K562 (cell line): ENCODE data around the gene KCNJ11. TPM values are rescaled to one million over a fixed set of nuclear protein-coding genes. Genes with fewer than 3 reads are reported as not detected.

ENCODE experiments used
- CBX3 ChIP-seq, 2 experiments: IDR thresholded peaks; 1 replicate in 1 of 2; 2 replicates in 1 of 2; pipeline ENCODE4 v1.6.1; 2012; ENCODE audit warnings: inconsistent platforms in 2 of 2, low read length in 2 of 2, borderline replicate concordance in 1 of 2, control low read depth in 1 of 2
- HDAC1 ChIP-seq, 2 experiments: fragments of 450-650 bp; IDR thresholded peaks; 2 replicates each; pipeline ENCODE4 v1.6.1; 2016 to 2017; ENCODE audit warnings: inconsistent platforms in 1 of 2, mild to moderate bottlenecking in 1 of 2, moderate library complexity in 1 of 2
- HNRNPH1 ChIP-seq: fragments of 200-400 bp; formaldehyde crosslinking; optimal IDR thresholded peaks from 2 replicates; pipeline ENCODE3; 2017; ENCODE audit warnings: low read depth, mild to moderate bottlenecking, low read length, moderate library complexity
- IRF2 ChIP-seq: sonication (generic); formaldehyde crosslinking; IDR thresholded peaks from 2 replicates; pipeline ENCODE4 v1.8.1; 2022; ENCODE audit warnings: mild to moderate bottlenecking, missing genetic modification reagents
- MCM2 ChIP-seq: fragments of 450-650 bp; IDR thresholded peaks from 2 replicates; pipeline ENCODE4 v1.6.1; 2017; ENCODE audit warnings: low read depth, mild to moderate bottlenecking
- OTX1 ChIP-seq: fragments of 450-650 bp; formaldehyde crosslinking; IDR thresholded peaks from 2 replicates; pipeline ENCODE4 v1.4.0; 2022; ENCODE audit warnings: mild to moderate bottlenecking
- POLR2AphosphoS5 ChIP-seq: IDR thresholded peaks from 2 replicates; pipeline ENCODE4 v1.6.1; 2011; ENCODE audit warnings: mild to moderate bottlenecking, low read depth, low read length, moderate library complexity; ENCODE audit not compliant: control insufficient read depth, insufficient read depth
- PTTG1 ChIP-seq: fragments of 450-650 bp; IDR thresholded peaks from 2 replicates; pipeline ENCODE4 v1.6.1; 2016; ENCODE audit warnings: low read depth, mild to moderate bottlenecking, missing genetic modification characterization, missing compliant biosample characterization
- RBM14 ChIP-seq: fragments of 200-400 bp; formaldehyde crosslinking; IDR thresholded peaks from 2 replicates; pipeline ENCODE4 v1.6.1; 2018; ENCODE audit warnings: low read depth, mild to moderate bottlenecking, low read length, moderate library complexity, borderline replicate concordance; ENCODE audit not compliant: insufficient read depth
- SIX5 ChIP-seq, 2 experiments: IDR thresholded peaks; 2 replicates each; pipeline ENCODE4 v1.6.1; 2011; ENCODE audit warnings: low read length in 2 of 2, borderline replicate concordance in 1 of 2, low read depth in 1 of 2, mild to moderate bottlenecking in 1 of 2, moderate library complexity in 1 of 2; ENCODE audit not compliant: insufficient read depth in 1 of 2
- TFAP4 ChIP-seq: sonication (generic); formaldehyde crosslinking; IDR thresholded peaks from 2 replicates; pipeline ENCODE4 v1.8.0; 2022; ENCODE audit warnings: missing genetic modification reagents, mild to moderate bottlenecking, moderate library complexity, borderline replicate concordance
- TOE1 ChIP-seq, 2 experiments: fragments of 450-650 bp in 1 of 2; sonication (generic) in 1 of 2; formaldehyde crosslinking in 1 of 2; IDR thresholded peaks; 2 replicates each; pipeline versions ENCODE4 v1.7.1 to v1.8.0; 2016 to 2022; ENCODE audit warnings: borderline replicate concordance in 2 of 2, mild to moderate bottlenecking in 2 of 2, antibody characterized with exemption in 1 of 2, inconsistent platforms in 1 of 2, low read depth in 1 of 2, missing genetic modification reagents in 1 of 2, moderate library complexity in 1 of 2
- YBX1 ChIP-seq: fragments of 450-650 bp; IDR thresholded peaks from 2 replicates; pipeline ENCODE4 v1.7.1; 2016; ENCODE audit warnings: mild to moderate bottlenecking
- polyA plus RNA-seq, 8 experiments: library from polyadenylated mRNA; depleted of rRNA in 4 of 8; stranded (reverse) in 5 of 8; unstranded in 3 of 8; fragments of >200 nt; fragmentation: Nextera tagmentation in 2 of 8; fragmentation: Illumina TruSeq in 1 of 8; extraction: Ambion mirVana in 2 of 8; extraction: Trizol in 1 of 8; gene quantifications; 2 replicates each; pipeline versions ENCODE4 v1.2.1 to v1.2.3, GENCODE V29; 2011 to 2014; ENCODE audit warnings: inconsistent platforms in 1 of 8, missing spikeins in 1 of 8
- total RNA-seq, 7 experiments: library from RNA; depleted of rRNA in 6 of 7; stranded (reverse); fragments of >200 nt in 6 of 7; fragmentation: Illumina TruSeq in 2 of 7; extraction: Trizol in 2 of 7; gene quantifications; 2 replicates each; pipeline versions ENCODE4 v1.2.1 to v1.2.3, GENCODE V29; 2011 to 2021; ENCODE audit warnings: low replicate concordance in 1 of 7
- TF ChIP-seq, protein P1 (sequence below), 2 experiments: IDR thresholded peaks; 2 replicates each; pipeline ENCODE4 v1.6.1; 2011; ENCODE audit warnings: borderline replicate concordance in 1 of 2, control low read depth in 1 of 2, low read depth in 1 of 2, low read length in 1 of 2, mild to moderate bottlenecking in 1 of 2, mixed read lengths in 1 of 2, moderate library complexity in 1 of 2; ENCODE audit not compliant: insufficient read depth in 1 of 2, insufficient read length in 1 of 2, poor library complexity in 1 of 2, severe bottlenecking in 1 of 2; ENCODE audit errors: extremely low read depth in 1 of 2
- TF ChIP-seq, protein P2 (sequence below): sonication (generic); formaldehyde crosslinking; IDR thresholded peaks from 2 replicates; pipeline ENCODE4 v1.8.0; 2023; ENCODE audit warnings: mild to moderate bottlenecking, missing genetic modification reagents
- TF ChIP-seq, protein P3 (sequence below): fragments of 450-650 bp; IDR thresholded peaks from 2 replicates; pipeline ENCODE4 v1.6.1; 2018; ENCODE audit warnings: mild to moderate bottlenecking, low read depth; ENCODE audit not compliant: partially characterized antibody

The KCNJ11 gene
- total and polyA plus RNA-seq, 9 of the 15 experiments (the other 6 are each of a cell fraction or from before 2014, with no cell fraction given), result 0.54 to 3.7 (median 0.86) TPM; not detected in 2

DNA sequence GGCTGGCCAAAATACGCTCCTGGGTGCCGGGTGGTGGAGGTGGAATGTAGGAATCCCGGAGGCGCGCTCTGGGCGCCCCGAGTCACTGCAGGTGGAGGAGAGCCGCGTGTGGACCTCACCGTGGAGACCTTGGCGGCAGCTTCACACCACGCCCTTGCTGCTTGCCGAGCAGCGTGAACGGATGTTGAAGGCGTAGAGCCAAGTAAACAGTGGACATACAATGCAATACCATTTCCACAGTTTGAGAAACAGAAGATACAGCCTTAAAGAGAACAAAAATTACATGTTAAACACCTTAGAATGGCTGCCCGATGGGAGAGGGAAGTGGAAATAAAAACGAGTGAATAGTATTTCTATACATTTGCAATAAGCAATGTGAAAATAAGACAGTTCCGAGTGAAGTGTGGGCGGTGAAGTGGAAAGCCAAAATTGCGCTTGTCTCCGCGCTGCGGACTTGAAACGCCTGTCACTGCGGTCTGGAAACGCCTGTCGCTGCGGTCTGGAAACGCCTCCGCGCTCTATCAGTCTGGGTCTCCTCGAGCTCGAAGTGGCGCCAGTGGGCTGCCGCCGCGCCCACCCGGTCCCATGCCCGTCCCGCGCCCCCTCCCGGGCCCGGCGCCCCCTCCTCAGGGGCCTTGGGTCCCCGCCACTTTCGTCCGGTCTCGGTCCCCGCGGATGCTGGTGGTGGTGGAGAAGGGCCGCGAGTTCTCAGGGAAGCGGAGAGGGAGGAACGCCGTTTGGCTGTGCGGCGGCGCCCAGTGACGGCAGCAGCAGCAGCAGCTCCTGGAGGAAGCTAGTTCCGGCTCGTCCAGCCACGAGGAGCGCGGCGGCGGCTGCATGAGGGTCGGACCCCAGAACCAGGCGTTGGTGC is 35.3 kb downstream of the KCNJ11 start (continued):
- TF ChIP-seq HDAC1 (IDR thresholded peaks at IDR 0.05) (peak in 1 of 2 experiments; percentile 68; a peak in 2 of 4 replicates), PTTG1 (no peak), MCM2 (no peak), HNRNPH1 (no peak), OTX1 (CRISPR knock-in tag) (no peak), CBX3 (IDR thresholded peaks at IDR 0.05; ENCODE audit: borderline replicate concordance in 1 of 2, low read length in 2 of 2) (peak in 1 of 2 experiments; percentile 64; a peak in 1 of 3 replicates), POLR2AphosphoS5 (peak; percentile 45; the same call in 1 of the 2 replicates), YBX1 (no peak), RBM14 (no peak), SIX5 (IDR thresholded peaks at IDR 0.05; ENCODE audit: borderline replicate concordance in 1 of 2, insufficient read depth in 1 of 2, low read depth in 1 of 2, low read length in 2 of 2) (no peak), IRF2 (CRISPR knock-in tag) (no peak), TFAP4 (peak; percentile 73), TOE1 (IDR thresholded peaks at IDR 0.05; ENCODE audit: borderline replicate concordance) (0 out of 2 replicates have a peak, but pooled peaks have one; percentile 26), TOE1 (CRISPR knock-in tag; IDR thresholded peaks at IDR 0.05; ENCODE audit: borderline replicate concordance, low read depth) (no peak)
- TF ChIP-seq, protein P1, sequence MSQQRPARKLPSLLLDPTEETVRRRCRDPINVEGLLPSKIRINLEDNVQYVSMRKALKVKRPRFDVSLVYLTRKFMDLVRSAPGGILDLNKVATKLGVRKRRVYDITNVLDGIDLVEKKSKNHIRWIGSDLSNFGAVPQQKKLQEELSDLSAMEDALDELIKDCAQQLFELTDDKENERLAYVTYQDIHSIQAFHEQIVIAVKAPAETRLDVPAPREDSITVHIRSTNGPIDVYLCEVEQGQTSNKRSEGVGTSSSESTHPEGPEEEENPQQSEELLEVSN (IDR thresholded peaks at IDR 0.05; ENCODE audit: borderline replicate concordance in 1 of 2, extremely low read depth in 1 of 2, insufficient read depth in 1 of 2, insufficient read length in 1 of 2, low read depth in 1 of 2, low read length in 1 of 2, poor library complexity in 1 of 2, severe bottlenecking in 1 of 2), result peak; percentile 86 to 94
- TF ChIP-seq, protein P2, sequence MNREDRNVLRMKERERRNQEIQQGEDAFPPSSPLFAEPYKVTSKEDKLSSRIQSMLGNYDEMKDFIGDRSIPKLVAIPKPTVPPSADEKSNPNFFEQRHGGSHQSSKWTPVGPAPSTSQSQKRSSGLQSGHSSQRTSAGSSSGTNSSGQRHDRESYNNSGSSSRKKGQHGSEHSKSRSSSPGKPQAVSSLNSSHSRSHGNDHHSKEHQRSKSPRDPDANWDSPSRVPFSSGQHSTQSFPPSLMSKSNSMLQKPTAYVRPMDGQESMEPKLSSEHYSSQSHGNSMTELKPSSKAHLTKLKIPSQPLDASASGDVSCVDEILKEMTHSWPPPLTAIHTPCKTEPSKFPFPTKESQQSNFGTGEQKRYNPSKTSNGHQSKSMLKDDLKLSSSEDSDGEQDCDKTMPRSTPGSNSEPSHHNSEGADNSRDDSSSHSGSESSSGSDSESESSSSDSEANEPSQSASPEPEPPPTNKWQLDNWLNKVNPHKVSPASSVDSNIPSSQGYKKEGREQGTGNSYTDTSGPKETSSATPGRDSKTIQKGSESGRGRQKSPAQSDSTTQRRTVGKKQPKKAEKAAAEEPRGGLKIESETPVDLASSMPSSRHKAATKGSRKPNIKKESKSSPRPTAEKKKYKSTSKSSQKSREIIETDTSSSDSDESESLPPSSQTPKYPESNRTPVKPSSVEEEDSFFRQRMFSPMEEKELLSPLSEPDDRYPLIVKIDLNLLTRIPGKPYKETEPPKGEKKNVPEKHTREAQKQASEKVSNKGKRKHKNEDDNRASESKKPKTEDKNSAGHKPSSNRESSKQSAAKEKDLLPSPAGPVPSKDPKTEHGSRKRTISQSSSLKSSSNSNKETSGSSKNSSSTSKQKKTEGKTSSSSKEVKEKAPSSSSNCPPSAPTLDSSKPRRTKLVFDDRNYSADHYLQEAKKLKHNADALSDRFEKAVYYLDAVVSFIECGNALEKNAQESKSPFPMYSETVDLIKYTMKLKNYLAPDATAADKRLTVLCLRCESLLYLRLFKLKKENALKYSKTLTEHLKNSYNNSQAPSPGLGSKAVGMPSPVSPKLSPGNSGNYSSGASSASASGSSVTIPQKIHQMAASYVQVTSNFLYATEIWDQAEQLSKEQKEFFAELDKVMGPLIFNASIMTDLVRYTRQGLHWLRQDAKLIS (CRISPR knock-in tag), result peak; percentile 96
- TF ChIP-seq, protein P3, sequence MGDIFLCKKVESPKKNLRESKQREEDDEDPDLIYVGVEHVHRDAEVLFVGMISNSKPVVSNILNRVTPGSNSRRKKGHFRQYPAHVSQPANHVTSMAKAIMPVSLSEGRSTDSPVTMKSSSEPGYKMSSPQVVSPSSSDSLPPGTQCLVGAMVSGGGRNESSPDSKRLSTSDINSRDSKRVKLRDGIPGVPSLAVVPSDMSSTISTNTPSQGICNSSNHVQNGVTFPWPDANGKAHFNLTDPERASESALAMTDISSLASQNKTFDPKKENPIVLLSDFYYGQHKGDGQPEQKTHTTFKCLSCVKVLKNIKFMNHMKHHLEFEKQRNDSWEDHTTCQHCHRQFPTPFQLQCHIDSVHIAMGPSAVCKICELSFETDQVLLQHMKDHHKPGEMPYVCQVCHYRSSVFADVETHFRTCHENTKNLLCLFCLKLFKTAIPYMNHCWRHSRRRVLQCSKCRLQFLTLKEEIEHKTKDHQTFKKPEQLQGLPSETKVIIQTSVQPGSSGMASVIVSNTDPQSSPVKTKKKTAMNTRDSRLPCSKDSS, result no peak
